IPS-20b (cell line): ENCODE results near the gene TUG1.

Experiments used
- H3K27ac ChIP-seq: one replicate; pipeline ENCODE4 v1.5.1; 2013; ENCODE audit warnings: low read length
- H3K27me3 ChIP-seq: 2 replicates; pipeline ENCODE4 v1.6.1; 2013; ENCODE audit warnings: mild to moderate bottlenecking, low read length, inconsistent platforms; ENCODE audit not compliant: insufficient read depth
- H3K36me3 ChIP-seq: 2 replicates; pipeline ENCODE4 v1.6.1; 2013; ENCODE audit warnings: low read depth, mild to moderate bottlenecking, inconsistent platforms, low read length, moderate library complexity; ENCODE audit not compliant: insufficient read depth
- H3K4me1 ChIP-seq: 2 replicates; pipeline ENCODE4 v1.6.1; 2013; ENCODE audit warnings: mild to moderate bottlenecking, control low read depth, inconsistent platforms, low read length, moderate library complexity; ENCODE audit not compliant: insufficient read depth
- H3K4me3 ChIP-seq: 2 replicates; pipeline ENCODE4 v1.5.1; 2013; ENCODE audit warnings: mild to moderate bottlenecking, low read length, inconsistent platforms
- H3K9ac ChIP-seq: 2 replicates; pipeline ENCODE4 v1.6.1; 2013; ENCODE audit warnings: low read depth, mild to moderate bottlenecking, inconsistent platforms, low read length, moderate library complexity
- H3K9me3 ChIP-seq: 2 replicates; pipeline ENCODE4 v1.6.1; 2013; ENCODE audit warnings: mild to moderate bottlenecking, low read depth, low read length, inconsistent platforms; ENCODE audit not compliant: insufficient read depth

The TUG1 gene

GRCh38 chr22:31019191-31019930 is 50.3 kb downstream of the TUG1 start:
- H3K4me1 ChIP-seq = no peaks in the 10 kb centered on the region
- H3K27me3 ChIP-seq = no peaks in the 10 kb centered on the region
- no peaks in the 10 kb centered on the region for H3K36me3 ChIP-seq
- no peak overlapping the region for H3K4me3 ChIP-seq
- no peak overlapping the region for H3K27ac ChIP-seq
- H3K9me3 ChIP-seq = peaks cover 7% of the 10 kb centered on the region; the same call in 1 of the 2 replicates
- H3K9ac ChIP-seq = no peak overlapping the region

- H3K9me3 ChIP-seq = peaks cover 7% of the 10 kb centered on the region; the same call in 1 of the 2 replicates
- no peaks in the 10 kb centered on the region for H3K36me3 ChIP-seq
- no peak overlapping the region for H3K4me3 ChIP-seq
- H3K27ac ChIP-seq = no peak overlapping the region
- H3K4me1 ChIP-seq = no peaks in the 10 kb centered on the region
- no peaks in the 10 kb centered on the region for H3K27me3 ChIP-seq
- H3K9ac ChIP-seq = no peak overlapping the region
These were observed 51.3 kb downstream of the TUG1 start for GRCh38 chr22:31020334-31020733.

- Histone ChIP-seq H3K4me1 (no peaks in the 10 kb centered on the region), H3K27ac (no peak overlapping the region), H3K4me3 (no peak overlapping the region), H3K27me3 (no peaks in the 10 kb centered on the region), H3K36me3 (no peaks in the 10 kb centered on the region), H3K9ac (no peak overlapping the region), H3K9me3 (peaks cover 2% of the 10 kb centered on the region; the same call in 1 of the 2 replicates)
These were observed 53.5 kb downstream of the TUG1 start for GRCh38 chr22:31022516-31022915.
